ENCODE measurements around the gene TMEM208. TPM values are rescaled to one million over a fixed set of nuclear protein-coding genes. Genes with fewer than 3 reads are reported as not detected.

The TMEM208 gene
- polyA plus RNA-seq, 3 donors = 45.4 to 130 (median 117) TPM

GRCh38 chr16:67247192-67248072 lies 20.5 kb downstream of the TMEM208 start, which contains the start of gene FHOD1:
FHOD1 (minus strand) TSS chr16:67247481; CDS start chr16:67247410, 71 bp downstream.
- under 1% methylated on average over 59 of the region's 60 CpGs for WGBS (ENCODE audit: insufficient coverage)
- Mint-ChIP-seq H3K36me3 (peaks cover 6% of the 10 kb centered on the region in 2 donors), H3K4me1 (peaks cover 55% of the 10 kb centered on the region), H3K4me3 (peak within 1 kb of the TSS; percentile 92), H3K27me3 (ENCODE audit: low read depth in 3 of 3) (peaks cover 22 to 41% (median 32%) of the 10 kb centered on the region in 3 donors), H3K9me3 (peaks cover 0 to 9% (median 4%) of the 10 kb centered on the region in 7 donors), H3K27ac (peak within 1 kb of the TSS; percentile 82 to 100 (median 99))
- Histone ChIP-seq H3K27me3 (ENCODE audit: control insufficient read depth in 2 of 2, insufficient read depth in 2 of 2, low read length in 2 of 2) (peaks cover 24 to 32% of the 10 kb centered on the region in 2 donors), H3K27ac (ENCODE audit: low read depth in 1 of 2, low read length in 2 of 2) (peak within 1 kb of the TSS; percentile 84 to 100), H3K79me2 (ENCODE audit: insufficient read depth, low read length) (peaks cover 33% of the 10 kb centered on the region), H3K4me3 (replicated peaks in 1 of 3; ENCODE audit: low read depth in 2 of 3, low read length in 3 of 3) (peak within 1 kb of the TSS; percentile 71 to 97 (median 74)), H3K36me3 (replicated peaks in 1 of 2; ENCODE audit: control insufficient read depth in 1 of 2, insufficient read depth in 2 of 2, low read length in 2 of 2) (no peaks in the 10 kb centered on the region), H4K20me1 (ENCODE audit: insufficient read depth, low read length) (peaks cover 9% of the 10 kb centered on the region), H3K9ac (ENCODE audit: insufficient read depth, low read length, poor library complexity, severe bottlenecking) (peak within 1 kb of the TSS; percentile 85), H3K9me3 (replicated peaks in 1 of 2; ENCODE audit: control insufficient read depth in 1 of 2, insufficient read depth in 1 of 2, low read length in 2 of 2) (no peaks in the 10 kb centered on the region), H3K4me1 (ENCODE audit: control insufficient read depth in 1 of 2, insufficient read depth in 2 of 2, low read length in 2 of 2) (peaks cover 54 to 61% of the 10 kb centered on the region in 2 donors), H2AFZ (ENCODE audit: insufficient read depth, low read depth, low read length, poor library complexity, severe bottlenecking) (peak within 1 kb of the TSS; percentile 76), H3K4me2 (replicated peaks; ENCODE audit: extremely low read depth, low read length, poor library complexity, severe bottlenecking) (peak within 1 kb of the TSS; percentile 87)
- intact Hi-C loops (cut with micrococcal nuclease) = loop anchor here (2.0 to 10.0 kb wide), 5 partner anchors 21 to 553 kb away; partner anchors contain the start of genes E2F4 (in 2 of the 2), CMTM4 (in 1 of the 2), CTCF (in 1 of the 2) and TMEM208 (in 1 of the 2)
- DNase-seq = peak; percentile 93 to 95 (median 93)
- TF ChIP-seq, protein P1, sequence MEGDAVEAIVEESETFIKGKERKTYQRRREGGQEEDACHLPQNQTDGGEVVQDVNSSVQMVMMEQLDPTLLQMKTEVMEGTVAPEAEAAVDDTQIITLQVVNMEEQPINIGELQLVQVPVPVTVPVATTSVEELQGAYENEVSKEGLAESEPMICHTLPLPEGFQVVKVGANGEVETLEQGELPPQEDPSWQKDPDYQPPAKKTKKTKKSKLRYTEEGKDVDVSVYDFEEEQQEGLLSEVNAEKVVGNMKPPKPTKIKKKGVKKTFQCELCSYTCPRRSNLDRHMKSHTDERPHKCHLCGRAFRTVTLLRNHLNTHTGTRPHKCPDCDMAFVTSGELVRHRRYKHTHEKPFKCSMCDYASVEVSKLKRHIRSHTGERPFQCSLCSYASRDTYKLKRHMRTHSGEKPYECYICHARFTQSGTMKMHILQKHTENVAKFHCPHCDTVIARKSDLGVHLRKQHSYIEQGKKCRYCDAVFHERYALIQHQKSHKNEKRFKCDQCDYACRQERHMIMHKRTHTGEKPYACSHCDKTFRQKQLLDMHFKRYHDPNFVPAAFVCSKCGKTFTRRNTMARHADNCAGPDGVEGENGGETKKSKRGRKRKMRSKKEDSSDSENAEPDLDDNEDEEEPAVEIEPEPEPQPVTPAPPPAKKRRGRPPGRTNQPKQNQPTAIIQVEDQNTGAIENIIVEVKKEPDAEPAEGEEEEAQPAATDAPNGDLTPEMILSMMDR (IDR thresholded peaks at IDR 0.05) = no peak

DNA sequence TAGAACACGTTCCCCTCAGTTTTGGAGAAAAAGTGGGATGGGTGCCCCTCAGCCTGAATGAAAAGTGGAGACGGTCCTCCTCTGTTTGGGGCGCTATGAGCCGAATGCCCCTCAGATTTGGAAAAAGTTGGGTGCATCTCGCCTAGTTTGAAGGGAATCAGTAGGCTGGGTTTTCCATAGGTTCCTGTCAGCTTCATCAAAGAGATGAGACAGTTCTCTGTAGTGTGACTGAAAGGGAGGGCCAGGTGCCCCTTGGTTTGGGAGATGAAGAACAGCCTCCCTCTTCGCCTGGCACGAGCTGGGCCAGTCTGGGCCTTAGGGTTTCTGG lies 21.1 kb downstream of the TMEM208 start:
- peak overlapping the region in 5 of 7 donors; percentile 25 to 99 (median 68) for H3K27ac Mint-ChIP-seq
- H3K4me1 ChIP-seq (ENCODE audit: control insufficient read depth in 1 of 2, insufficient read depth in 2 of 2, low read length in 2 of 2) = peaks cover 49 to 55% of the 10 kb centered on the region in 2 donors
- peaks cover 28% of the 10 kb centered on the region for H3K79me2 ChIP-seq (ENCODE audit: insufficient read depth, low read length)
- intact Hi-C loops (cut with micrococcal nuclease) = loop anchor here in 1 of 2 donors (10.0 kb wide), 3 partner anchors 227 to 553 kb away; partner anchors contain the start of genes CMTM4 and CTCF
- peak overlapping the region; percentile 76 for H2AFZ ChIP-seq (ENCODE audit: insufficient read depth, low read depth, low read length, poor library complexity, severe bottlenecking)
- H3K9me3 ChIP-seq (replicated peaks in 1 of 2; ENCODE audit: control insufficient read depth in 1 of 2, insufficient read depth in 1 of 2, low read length in 2 of 2) = no peaks in the 10 kb centered on the region
- H3K4me1 Mint-ChIP-seq = peaks cover 51% of the 10 kb centered on the region
- H3K9me3 Mint-ChIP-seq = peaks cover 0 to 9% (median 4%) of the 10 kb centered on the region in 7 donors
- 4% methylated on average over 7 of the region's 7 CpGs for WGBS (ENCODE audit: insufficient coverage)
- H3K4me3 ChIP-seq (replicated peaks in 1 of 3; ENCODE audit: low read depth in 2 of 3, low read length in 3 of 3) = peak overlapping the region in 1 of 3 experiments; percentile 97
- peaks cover 24 to 32% of the 10 kb centered on the region in 2 donors for H3K27me3 ChIP-seq (ENCODE audit: control insufficient read depth in 2 of 2, insufficient read depth in 2 of 2, low read length in 2 of 2)
- peak overlapping the region; percentile 87 for H3K4me2 ChIP-seq (replicated peaks; ENCODE audit: extremely low read depth, low read length, poor library complexity, severe bottlenecking)
- H4K20me1 ChIP-seq (ENCODE audit: insufficient read depth, low read length) = peaks cover 9% of the 10 kb centered on the region
- no peak overlapping the region for H3K9ac ChIP-seq (ENCODE audit: insufficient read depth, low read length, poor library complexity, severe bottlenecking)
- TF ChIP-seq, protein P1 (IDR thresholded peaks at IDR 0.05) = no peak
- DNase-seq = no peak
- peaks cover 22 to 44% (median 32%) of the 10 kb centered on the region in 3 donors for H3K27me3 Mint-ChIP-seq (ENCODE audit: low read depth in 3 of 3)
- H3K36me3 Mint-ChIP-seq = peaks cover 3 to 4% of the 10 kb centered on the region in 2 donors
- no peak overlapping the region for H3K27ac ChIP-seq (ENCODE audit: low read depth in 1 of 2, low read length in 2 of 2)
- peak overlapping the region; percentile 92 for H3K4me3 Mint-ChIP-seq
- H3K36me3 ChIP-seq (replicated peaks in 1 of 2; ENCODE audit: control insufficient read depth in 1 of 2, insufficient read depth in 2 of 2, low read length in 2 of 2) = no peaks in the 10 kb centered on the region

Measured in CD14-positive monocyte (primary cell).